Loucy (cell line): Measurements from ENCODE around the gene GIPC1.

Experiments
- H2AFZ ChIP-seq: fragments of 200-600 bp; sonication (generic); 2 replicates; pipeline ENCODE4 v1.6.0; 2016; ENCODE audit warnings: antibody characterized with exemption, mild to moderate bottlenecking, low read length, moderate library complexity
- H3F3A ChIP-seq: fragments of 200-600 bp; 2 replicates; pipeline ENCODE4 v1.6.0; 2016; ENCODE audit warnings: antibody characterized with exemption, low read depth, mild to moderate bottlenecking
- H3K27me3 ChIP-seq: fragments of 200-600 bp; sonication (generic); 2 replicates; pipeline ENCODE4 v1.6.1; 2014; ENCODE audit warnings: low read length, mild to moderate bottlenecking; ENCODE audit not compliant: insufficient read depth, poor library complexity, severe bottlenecking
- H3K36me3 ChIP-seq: fragments of 200-600 bp; sonication (generic); 2 replicates; pipeline ENCODE4 v1.6.1; 2016; ENCODE audit warnings: low read length; ENCODE audit not compliant: insufficient read depth
- H3K4me1 ChIP-seq: fragments of 200-600 bp; sonication (generic); 2 replicates; pipeline ENCODE4 v1.5.1; 2014; ENCODE audit warnings: low read length, mild to moderate bottlenecking; ENCODE audit not compliant: insufficient read depth, poor library complexity, severe bottlenecking
- H3K4me2 ChIP-seq: fragments of 200-600 bp; sonication (generic); 2 replicates; pipeline ENCODE4 v1.6.0; 2014; ENCODE audit warnings: antibody characterized with exemption, low read length, low read depth, mild to moderate bottlenecking; ENCODE audit not compliant: poor library complexity, severe bottlenecking
- H3K4me3 ChIP-seq: fragments of 200-600 bp; sonication (generic); 2 replicates; pipeline ENCODE4 v1.5.1; 2014; ENCODE audit warnings: low read length, mild to moderate bottlenecking, mixed read lengths; ENCODE audit not compliant: poor library complexity, severe bottlenecking
- H3K79me2 ChIP-seq: fragments of 200-600 bp; sonication (generic); 2 replicates; pipeline ENCODE4 v1.6.1; 2014; ENCODE audit warnings: low read length; ENCODE audit not compliant: insufficient read depth
- H3K9ac ChIP-seq: fragments of 200-600 bp; sonication (generic); 2 replicates; pipeline ENCODE4 v1.6.0; 2014; ENCODE audit warnings: mild to moderate bottlenecking, low read depth, low read length, moderate library complexity; ENCODE audit not compliant: poor library complexity, severe bottlenecking
- H3K9me2 ChIP-seq: fragments of 200-600 bp; sonication (generic); replicated peaks from 2 replicates; pipeline ENCODE4 v1.6.1; 2016; ENCODE audit warnings: low read depth, low read length, mixed read lengths
- H3K9me3 ChIP-seq: fragments of 200-600 bp; sonication (generic); 2 replicates; pipeline ENCODE4 v1.6.1; 2014; ENCODE audit warnings: mild to moderate bottlenecking, antibody characterized with exemption, low read length, low read depth; ENCODE audit not compliant: insufficient read depth
- H4K20me1 ChIP-seq: fragments of 200-600 bp; sonication (generic); 2 replicates; pipeline ENCODE4 v1.6.0; 2014; ENCODE audit warnings: antibody characterized with exemption, low read length, mild to moderate bottlenecking; ENCODE audit not compliant: insufficient read depth, poor library complexity, severe bottlenecking
- EZH2phosphoT487 ChIP-seq: fragments of 200-600 bp; IDR thresholded peaks from 2 replicates; pipeline ENCODE4 v1.6.1; 2018; ENCODE audit warnings: antibody characterized with exemption, mild to moderate bottlenecking, moderate library complexity, borderline replicate concordance
- TF ChIP-seq, protein P1 (sequence below): fragments of 200-600 bp; sonication (generic); conservative IDR thresholded peaks from 2 replicates; pipeline ENCODE4 v1.5.1; 2014; ENCODE audit warnings: mild to moderate bottlenecking, antibody characterized with exemption, low read length

Gene GIPC1

DNA sequence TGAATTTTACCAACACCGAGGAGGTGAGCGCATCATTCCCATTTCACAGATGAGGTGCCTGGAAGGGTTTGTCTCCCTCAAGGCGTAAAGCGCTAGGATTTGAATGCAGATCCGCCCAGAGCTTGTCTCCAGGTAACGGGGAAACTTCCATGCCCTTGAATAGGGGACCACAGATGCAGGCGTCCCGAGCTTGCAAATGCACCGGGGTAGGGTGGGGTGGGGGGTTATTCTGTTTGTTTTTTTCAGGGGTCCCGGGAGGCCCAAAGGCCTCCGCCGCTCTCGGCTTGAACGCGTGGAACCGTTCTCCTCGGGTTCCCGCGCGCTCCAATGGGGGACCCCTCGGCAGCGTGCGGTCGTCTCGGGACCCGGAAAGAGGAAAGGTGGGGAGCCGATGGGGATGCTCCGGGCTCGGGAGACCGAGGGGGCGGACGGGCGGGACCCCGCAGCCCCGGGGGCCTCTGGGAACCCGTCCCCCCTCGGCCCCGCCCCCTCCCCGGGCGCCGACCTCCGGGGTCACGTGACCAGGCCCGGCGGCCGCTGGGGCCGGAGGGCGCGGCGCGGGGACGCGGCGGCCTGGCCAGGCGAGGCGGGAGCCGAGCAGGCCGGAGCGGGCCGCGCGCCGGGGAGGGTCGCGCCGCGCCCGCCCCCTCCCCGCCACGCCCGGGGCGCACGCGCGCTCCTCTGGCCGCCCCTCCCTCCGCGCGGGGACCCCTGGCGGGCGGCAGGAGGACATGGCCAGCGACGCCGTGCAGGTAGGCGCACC is 63.0 kb downstream of the GIPC1 start, which contains the start of gene PKN1:
Gene PKN1, plus strand, starts transcription at position 516 of the 763 bp plus-strand sequence. Its CDS starts 216 bp downstream, at position 732.
- Histone ChIP-seq H4K20me1 (peaks cover 21% of the 10 kb centered on the region), H3K9me2 (no peaks in the 10 kb centered on the region), H3K27me3 (no peaks in the 10 kb centered on the region), H3K4me3 (peak within 1 kb of the TSS; percentile 93), H3K4me1 (peaks cover 24% of the 10 kb centered on the region), H3K9ac (peak within 1 kb of the TSS; percentile 89), H3K9me3 (no peaks in the 10 kb centered on the region), H3F3A (no peaks in the 10 kb centered on the region), H3K4me2 (peak within 1 kb of the TSS; percentile 96), H2AFZ (peak within 1 kb of the TSS; percentile 92), H3K36me3 (no peaks in the 10 kb centered on the region), H3K79me2 (peaks cover 49% of the 10 kb centered on the region)
- TF ChIP-seq, protein P1, sequence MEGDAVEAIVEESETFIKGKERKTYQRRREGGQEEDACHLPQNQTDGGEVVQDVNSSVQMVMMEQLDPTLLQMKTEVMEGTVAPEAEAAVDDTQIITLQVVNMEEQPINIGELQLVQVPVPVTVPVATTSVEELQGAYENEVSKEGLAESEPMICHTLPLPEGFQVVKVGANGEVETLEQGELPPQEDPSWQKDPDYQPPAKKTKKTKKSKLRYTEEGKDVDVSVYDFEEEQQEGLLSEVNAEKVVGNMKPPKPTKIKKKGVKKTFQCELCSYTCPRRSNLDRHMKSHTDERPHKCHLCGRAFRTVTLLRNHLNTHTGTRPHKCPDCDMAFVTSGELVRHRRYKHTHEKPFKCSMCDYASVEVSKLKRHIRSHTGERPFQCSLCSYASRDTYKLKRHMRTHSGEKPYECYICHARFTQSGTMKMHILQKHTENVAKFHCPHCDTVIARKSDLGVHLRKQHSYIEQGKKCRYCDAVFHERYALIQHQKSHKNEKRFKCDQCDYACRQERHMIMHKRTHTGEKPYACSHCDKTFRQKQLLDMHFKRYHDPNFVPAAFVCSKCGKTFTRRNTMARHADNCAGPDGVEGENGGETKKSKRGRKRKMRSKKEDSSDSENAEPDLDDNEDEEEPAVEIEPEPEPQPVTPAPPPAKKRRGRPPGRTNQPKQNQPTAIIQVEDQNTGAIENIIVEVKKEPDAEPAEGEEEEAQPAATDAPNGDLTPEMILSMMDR = 0 out of 2 replicates have a peak, but pooled peaks have one; percentile 16
- TF ChIP-seq EZH2phosphoT487 = no peak

- H3F3A ChIP-seq = no peaks in the 10 kb centered on the region
- H3K27me3 ChIP-seq = no peaks in the 10 kb centered on the region
- peaks cover 24% of the 10 kb centered on the region for H3K4me1 ChIP-seq
- peaks cover 21% of the 10 kb centered on the region for H4K20me1 ChIP-seq
- no peak overlapping the region for H3K4me2 ChIP-seq
- H2AFZ ChIP-seq = no peak overlapping the region
- H3K79me2 ChIP-seq = peaks cover 30% of the 10 kb centered on the region
- H3K4me3 ChIP-seq = no peak overlapping the region
- no peaks in the 10 kb centered on the region for H3K36me3 ChIP-seq
- H3K9me3 ChIP-seq = no peaks in the 10 kb centered on the region
- TF ChIP-seq, protein P1 = no peak
- H3K9me2 ChIP-seq = no peaks in the 10 kb centered on the region
- no peak overlapping the region for H3K9ac ChIP-seq
Measured at GRCh38 chr19:14430712-14431111, 65.2 kb downstream of the GIPC1 start.

DNA sequence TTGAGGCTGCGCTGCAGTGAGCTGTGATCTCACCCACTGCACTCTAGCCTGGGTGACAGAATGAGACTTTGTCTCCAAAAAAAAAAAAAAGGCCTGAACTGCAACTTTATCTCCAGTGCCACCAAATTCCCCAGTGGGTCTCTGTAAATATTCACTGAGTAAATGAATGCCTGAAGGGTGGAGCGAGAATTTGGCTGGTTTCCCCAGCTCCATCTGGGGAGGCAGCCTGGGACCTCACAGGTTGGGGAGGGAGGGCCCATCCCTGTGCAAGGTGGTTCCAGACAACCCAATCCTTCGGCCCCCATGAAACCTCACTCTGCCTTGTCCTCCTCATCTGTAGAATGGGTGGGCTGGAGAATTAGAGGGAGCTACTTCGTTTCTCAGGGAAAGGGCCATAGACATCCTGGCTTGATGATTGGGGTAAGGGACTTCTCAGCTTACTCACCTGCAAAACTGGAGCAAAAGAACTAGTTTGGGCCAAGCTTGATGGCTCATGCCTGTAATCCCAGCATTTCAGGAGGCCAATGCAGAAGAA is 67.0 kb downstream of the GIPC1 start:
- H3K27me3 ChIP-seq = no peaks in the 10 kb centered on the region
- H4K20me1 ChIP-seq = peaks cover 4% of the 10 kb centered on the region
- peaks cover 10% of the 10 kb centered on the region for H3K4me1 ChIP-seq
- H3K9me3 ChIP-seq = no peaks in the 10 kb centered on the region
- H2AFZ ChIP-seq = no peak overlapping the region
- no peaks in the 10 kb centered on the region for H3K36me3 ChIP-seq
- no peak overlapping the region for H3K4me2 ChIP-seq
- no peaks in the 10 kb centered on the region for H3K9me2 ChIP-seq
- TF ChIP-seq, protein P1 = no peak
- TF ChIP-seq EZH2phosphoT487 = no peak
- H3K9ac ChIP-seq = no peak overlapping the region
- peaks cover 12% of the 10 kb centered on the region for H3K79me2 ChIP-seq
- no peaks in the 10 kb centered on the region for H3F3A ChIP-seq
- H3K4me3 ChIP-seq = no peak overlapping the region
